Erythroblast (primary cell): ENCODE measurements around the gene PARP1.

Source experiments
- GATA1 ChIP-seq: IDR thresholded peaks from 2 replicates; pipeline ENCODE4 v1.6.1; 2011; ENCODE audit warnings: low read depth, mild to moderate bottlenecking, control low read depth, low read length, moderate library complexity
- POLR2A ChIP-seq: IDR thresholded peaks from 2 replicates; pipeline ENCODE4 v1.6.1; 2011; ENCODE audit warnings: mild to moderate bottlenecking, low read length

GRCh38 chr1:226371866-226372490 is 35.9 kb downstream of the PARP1 start:
- TF ChIP-seq POLR2A (no peak), GATA1 (no peak)
